Middle frontal gyrus (tissue), 1 donor: ENCODE results near the gene SNX25.
"Not testable (repeated sequence)": the region's sequence is repeated elsewhere in the genome, so short reads cannot be mapped to it uniquely, and the experiment has no call there.

Experiments used
- DNase-seq: peaks from one replicate; pipeline ENCODE4 v3.0.0-alpha.2; 2015; ENCODE audit warnings: low spot score; ENCODE audit errors: extremely low spot score

Gene SNX25

GRCh38 chr4:185229021-185229818 lies 19.8 kb downstream of the SNX25 start:
- no peak for DNase-seq

- no peak for DNase-seq
Observed at GRCh38 chr4:185232370-185232769, 23.0 kb downstream of the SNX25 start.

GRCh38 chr4:185235119-185235842 lies 25.9 kb downstream of the SNX25 start:
- no peak for DNase-seq

- no peak for DNase-seq
Observed at GRCh38 chr4:185235843-185236503, 26.6 kb downstream of the SNX25 start.

- no peak for DNase-seq
Observed at GRCh38 chr4:185237175-185237574, 27.8 kb downstream of the SNX25 start.

GRCh38 chr4:185238215-185238681 lies 28.9 kb downstream of the SNX25 start:
- DNase-seq: no peak

- no peak for DNase-seq
Observed at GRCh38 chr4:185238750-185239149, 29.4 kb downstream of the SNX25 start.

GRCh38 chr4:185240486-185240885 lies 31.1 kb downstream of the SNX25 start:
- not testable (repeated sequence) for DNase-seq

GRCh38 chr4:185242749-185243533 lies 33.5 kb downstream of the SNX25 start:
- no peak for DNase-seq

- DNase-seq: no peak
Observed at GRCh38 chr4:185243879-185244278, 34.5 kb downstream of the SNX25 start.

- no peak for DNase-seq
Observed at GRCh38 chr4:185244763-185245162, 35.4 kb downstream of the SNX25 start.

- DNase-seq: no peak
Observed at GRCh38 chr4:185246453-185246852, 37.1 kb downstream of the SNX25 start.

- DNase-seq: no peak
Observed at GRCh38 chr4:185247151-185247550, 37.8 kb downstream of the SNX25 start.

GRCh38 chr4:185248393-185249039 lies 39.1 kb downstream of the SNX25 start:
- no peak for DNase-seq

GRCh38 chr4:185249105-185249504 lies 39.7 kb downstream of the SNX25 start:
- no peak for DNase-seq

- DNase-seq: no peak
Observed at GRCh38 chr4:185254434-185254833, 45.0 kb downstream of the SNX25 start.

GRCh38 chr4:185255868-185256267 lies 46.5 kb downstream of the SNX25 start:
- no peak for DNase-seq

- DNase-seq: no peak
Observed at GRCh38 chr4:185256446-185256845, 47.0 kb downstream of the SNX25 start.

GRCh38 chr4:185257086-185257485 lies 47.7 kb downstream of the SNX25 start:
- DNase-seq: no peak

- DNase-seq: no peak
Observed at GRCh38 chr4:185257694-185258093, 48.3 kb downstream of the SNX25 start.

GRCh38 chr4:185258741-185259140 lies 49.3 kb downstream of the SNX25 start:
- not testable (repeated sequence) for DNase-seq
